ENCODE measurements around the gene SMPX.
A peak's percentile ranks its signal among the peaks of the same experiment; 100 is the strongest.

The SMPX gene

DNA sequence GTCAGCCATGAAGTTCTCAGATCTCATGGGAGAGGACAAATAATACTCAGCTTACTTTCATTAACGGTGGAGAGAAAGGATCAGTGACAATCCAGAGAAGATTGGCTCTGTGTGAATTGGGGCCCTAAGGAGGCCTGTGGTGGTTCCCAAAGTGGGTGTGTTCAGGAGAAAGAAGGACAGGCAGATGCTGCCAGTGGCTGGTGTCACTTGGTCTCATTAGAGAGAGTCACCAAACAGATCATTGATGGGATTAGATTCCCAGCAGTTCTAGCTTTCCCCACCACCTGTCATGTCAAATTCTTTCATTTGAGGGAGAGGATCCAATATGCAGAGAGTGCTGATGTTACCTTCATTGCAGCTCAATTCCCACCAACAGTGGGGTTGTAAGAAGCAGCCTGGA is 8.0 kb downstream of the SMPX start:
- TF ChIP-seq, protein P1, sequence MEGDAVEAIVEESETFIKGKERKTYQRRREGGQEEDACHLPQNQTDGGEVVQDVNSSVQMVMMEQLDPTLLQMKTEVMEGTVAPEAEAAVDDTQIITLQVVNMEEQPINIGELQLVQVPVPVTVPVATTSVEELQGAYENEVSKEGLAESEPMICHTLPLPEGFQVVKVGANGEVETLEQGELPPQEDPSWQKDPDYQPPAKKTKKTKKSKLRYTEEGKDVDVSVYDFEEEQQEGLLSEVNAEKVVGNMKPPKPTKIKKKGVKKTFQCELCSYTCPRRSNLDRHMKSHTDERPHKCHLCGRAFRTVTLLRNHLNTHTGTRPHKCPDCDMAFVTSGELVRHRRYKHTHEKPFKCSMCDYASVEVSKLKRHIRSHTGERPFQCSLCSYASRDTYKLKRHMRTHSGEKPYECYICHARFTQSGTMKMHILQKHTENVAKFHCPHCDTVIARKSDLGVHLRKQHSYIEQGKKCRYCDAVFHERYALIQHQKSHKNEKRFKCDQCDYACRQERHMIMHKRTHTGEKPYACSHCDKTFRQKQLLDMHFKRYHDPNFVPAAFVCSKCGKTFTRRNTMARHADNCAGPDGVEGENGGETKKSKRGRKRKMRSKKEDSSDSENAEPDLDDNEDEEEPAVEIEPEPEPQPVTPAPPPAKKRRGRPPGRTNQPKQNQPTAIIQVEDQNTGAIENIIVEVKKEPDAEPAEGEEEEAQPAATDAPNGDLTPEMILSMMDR (IDR thresholded peaks at IDR 0.05; ENCODE audit: low read depth, low read length), result no peak
- peak; percentile 15 for DNase-seq

DNA sequence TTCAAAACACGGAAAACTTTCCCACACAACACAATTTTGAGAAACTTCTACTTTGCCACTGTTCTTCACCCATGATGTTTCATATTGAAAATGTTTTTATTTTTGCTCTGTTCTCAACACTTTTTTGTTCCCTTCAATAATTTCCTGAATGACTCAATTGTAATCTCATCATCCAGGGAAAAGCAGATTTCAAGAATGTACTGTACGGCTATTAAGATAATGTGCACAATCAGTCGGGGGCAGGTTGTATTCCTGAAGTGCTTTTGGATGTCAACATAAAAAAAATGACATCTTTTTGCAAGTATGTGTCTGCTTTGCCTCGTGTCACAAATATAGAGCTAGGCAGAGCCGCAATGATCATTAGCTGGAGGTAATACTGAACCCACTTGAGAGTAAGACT is 9.7 kb downstream of the SMPX start:
- H3K27ac ChIP-seq, result no peak overlapping the region

More for the DNA sequence above, 8.0 kb downstream of the SMPX start:
- no peaks in the 10 kb centered on the region for H3K9me3 ChIP-seq (ENCODE audit: severe bottlenecking)
- H3K4me3 ChIP-seq (ENCODE audit: low read depth, low read length), result no peak overlapping the region
- H3K27ac ChIP-seq, result no peak overlapping the region
- H3K36me3 ChIP-seq, result no peaks in the 10 kb centered on the region
- peaks cover 4% of the 10 kb centered on the region for H3K27me3 ChIP-seq (ENCODE audit: insufficient read depth, low read depth, severe bottlenecking)

DNA sequence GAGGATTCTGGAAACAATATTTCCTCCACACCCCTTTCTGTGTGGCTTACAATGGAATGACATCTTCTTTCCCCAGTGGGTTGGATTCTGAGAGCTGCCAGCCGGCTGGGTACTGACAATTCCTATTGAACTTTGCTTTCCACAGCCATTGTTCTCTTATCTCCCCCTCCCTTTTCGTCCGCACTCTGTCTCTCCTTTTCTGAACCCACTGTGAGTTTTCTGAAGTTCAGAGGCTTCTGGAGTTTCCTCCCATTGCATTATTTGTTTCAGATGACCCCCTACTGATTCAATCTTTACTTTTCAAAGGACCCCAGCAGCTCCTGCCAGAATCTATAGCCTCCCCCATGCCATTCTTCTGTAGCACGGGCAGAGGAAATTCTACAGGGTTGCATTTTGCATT is 10.4 kb downstream of the SMPX start:
- Histone ChIP-seq H3K9me3 (ENCODE audit: severe bottlenecking) (no peaks in the 10 kb centered on the region), H3K27ac (no peak overlapping the region), H3K27me3 (ENCODE audit: insufficient read depth, low read depth, severe bottlenecking) (peaks cover 4% of the 10 kb centered on the region), H3K4me3 (ENCODE audit: low read depth, low read length) (no peak overlapping the region), H3K36me3 (no peaks in the 10 kb centered on the region)
- DNase-seq, result no peak
- TF ChIP-seq, protein P1 (IDR thresholded peaks at IDR 0.05; ENCODE audit: low read depth, low read length), result no peak

More for the DNA sequence above, 9.7 kb downstream of the SMPX start:
- Histone ChIP-seq H3K36me3 (no peaks in the 10 kb centered on the region), H3K9me3 (ENCODE audit: severe bottlenecking) (no peaks in the 10 kb centered on the region), H3K27me3 (ENCODE audit: insufficient read depth, low read depth, severe bottlenecking) (peaks cover 4% of the 10 kb centered on the region), H3K4me3 (ENCODE audit: low read depth, low read length) (no peak overlapping the region)
- no peak for DNase-seq
- TF ChIP-seq, protein P1 (IDR thresholded peaks at IDR 0.05; ENCODE audit: low read depth, low read length), result no peak

DNA sequence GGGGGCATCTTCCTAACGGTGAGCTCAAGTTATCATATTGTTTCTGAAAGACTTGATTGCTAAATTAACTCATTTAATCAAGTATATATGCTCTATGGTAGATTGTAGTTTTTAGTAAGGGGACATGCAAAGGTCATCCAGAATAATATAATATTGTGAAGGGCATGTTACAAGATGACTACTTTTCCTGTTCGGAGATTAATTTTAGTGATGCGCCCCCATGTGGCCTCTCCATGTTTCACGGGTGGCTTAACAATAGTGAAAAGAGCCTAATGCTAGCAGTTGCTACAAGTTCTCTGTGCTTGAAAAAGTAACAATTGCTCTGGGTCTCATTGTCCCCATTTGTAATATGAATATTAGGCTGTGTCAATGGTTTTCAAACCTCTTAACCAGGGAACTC is 12.2 kb downstream of the SMPX start:
- H3K4me3 ChIP-seq (ENCODE audit: low read depth, low read length), result no peak overlapping the region
- H3K27me3 ChIP-seq (ENCODE audit: insufficient read depth, low read depth, severe bottlenecking), result peaks cover 4% of the 10 kb centered on the region
- TF ChIP-seq, protein P1 (IDR thresholded peaks at IDR 0.05; ENCODE audit: low read depth, low read length), result peak; percentile 60
- H3K36me3 ChIP-seq, result no peaks in the 10 kb centered on the region
- DNase-seq, result peak; percentile 51
- no peaks in the 10 kb centered on the region for H3K9me3 ChIP-seq (ENCODE audit: severe bottlenecking)
- H3K27ac ChIP-seq, result no peak overlapping the region

DNA sequence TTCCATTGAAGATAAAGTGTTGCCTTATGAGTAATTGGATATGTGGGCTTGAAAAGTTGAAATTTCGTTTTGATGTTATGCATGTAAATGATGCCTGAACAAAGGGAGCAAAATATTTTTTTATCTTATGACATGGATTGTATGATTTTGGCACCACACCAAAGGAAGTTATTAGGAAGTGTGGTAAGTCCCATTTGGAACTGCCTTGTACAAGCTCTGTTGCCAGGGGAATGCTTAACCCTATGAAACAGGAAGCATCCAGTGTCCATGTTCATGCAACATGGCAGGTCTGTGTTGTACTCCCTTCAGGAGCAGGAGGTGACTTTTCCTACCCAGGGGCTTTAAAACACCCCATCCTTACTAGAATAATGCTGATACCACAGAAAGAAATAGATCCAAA is 13.2 kb downstream of the SMPX start:
- TF ChIP-seq, protein P1 (IDR thresholded peaks at IDR 0.05; ENCODE audit: low read depth, low read length), result no peak

DNA sequence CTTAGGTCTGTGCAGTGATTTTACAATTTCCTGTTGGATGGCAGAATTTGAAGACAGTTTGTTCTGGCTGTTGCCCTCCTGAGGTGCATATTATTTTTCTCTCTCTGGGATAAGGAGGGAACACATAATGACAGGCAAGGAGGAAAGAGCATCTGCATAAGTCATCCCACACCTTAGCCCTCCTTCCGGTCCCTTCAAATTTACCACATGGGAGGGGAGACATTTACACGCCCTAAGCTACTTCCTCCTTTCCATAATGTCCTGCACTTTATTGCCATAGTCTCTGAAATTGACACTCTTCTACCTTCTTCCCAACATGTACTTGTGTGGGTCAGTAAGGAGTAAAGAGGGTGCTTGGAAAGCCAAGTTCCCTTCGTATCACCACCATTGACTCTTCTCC is 13.9 kb downstream of the SMPX start:
- TF ChIP-seq, protein P1 (IDR thresholded peaks at IDR 0.05; ENCODE audit: low read depth, low read length), result no peak
- peaks cover 4% of the 10 kb centered on the region for H3K27me3 ChIP-seq (ENCODE audit: insufficient read depth, low read depth, severe bottlenecking)

More for the DNA sequence above, 13.2 kb downstream of the SMPX start:
- H3K27ac ChIP-seq, result no peak overlapping the region
- H3K9me3 ChIP-seq (ENCODE audit: severe bottlenecking), result no peaks in the 10 kb centered on the region
- H3K36me3 ChIP-seq, result no peaks in the 10 kb centered on the region
- H3K27me3 ChIP-seq (ENCODE audit: insufficient read depth, low read depth, severe bottlenecking), result peaks cover 4% of the 10 kb centered on the region
- DNase-seq, result no peak
- H3K4me3 ChIP-seq (ENCODE audit: low read depth, low read length), result no peak overlapping the region

More for the DNA sequence above, 13.9 kb downstream of the SMPX start:
- no peaks in the 10 kb centered on the region for H3K36me3 ChIP-seq
- no peak for DNase-seq
- no peak overlapping the region for H3K27ac ChIP-seq
- no peaks in the 10 kb centered on the region for H3K9me3 ChIP-seq (ENCODE audit: severe bottlenecking)
- no peak overlapping the region for H3K4me3 ChIP-seq (ENCODE audit: low read depth, low read length)

Measured in WERI-Rb-1 (cell line).